SU-DHL-6 (cell line): Measurements from ENCODE around the gene AFF2.

Experiments used
- H2AFZ ChIP-seq: fragments of 200-600 bp; sonication (generic); 2 replicates; pipeline ENCODE4 v1.6.1; 2014; ENCODE audit warnings: low read depth, mild to moderate bottlenecking, moderate library complexity, mixed read lengths, antibody characterized with exemption, low read length; ENCODE audit not compliant: severe bottlenecking
- H3F3A ChIP-seq: fragments of 200-600 bp; shearing (Covaris generic); 2 replicates; pipeline ENCODE4 v1.6.0; 2016; ENCODE audit warnings: antibody characterized with exemption, mild to moderate bottlenecking; ENCODE audit not compliant: insufficient read depth
- H3K27ac ChIP-seq: fragments of 200-600 bp; sonication (generic); 2 replicates; pipeline ENCODE4 v1.5.1; 2016; ENCODE audit warnings: low read depth, mild to moderate bottlenecking, low read length, moderate library complexity, mixed read lengths
- H3K27me3 ChIP-seq: fragments of 200-600 bp; sonication (generic), shearing (Covaris generic); 2 replicates; pipeline ENCODE4 v1.6.0; 2014; ENCODE audit warnings: mild to moderate bottlenecking, low read length
- H3K36me3 ChIP-seq: fragments of 200-600 bp; sonication (generic); 2 replicates; pipeline ENCODE4 v1.6.1; 2014; ENCODE audit warnings: mild to moderate bottlenecking, low read length, mixed read lengths
- H3K4me2 ChIP-seq: fragments of 300-600, 200-600 bp; shearing (Covaris generic), sonication (generic); 2 replicates; pipeline ENCODE4 v1.6.0; 2014; ENCODE audit warnings: low read length, low read depth, mild to moderate bottlenecking; ENCODE audit not compliant: poor library complexity, severe bottlenecking
- H3K4me3 ChIP-seq: fragments of 200-600 bp; sonication (generic); 2 replicates; pipeline ENCODE4 v1.5.1; 2014; ENCODE audit warnings: antibody characterized with exemption, low read length, mild to moderate bottlenecking, mixed read lengths; ENCODE audit not compliant: insufficient read depth, poor library complexity, severe bottlenecking
- H3K79me2 ChIP-seq: fragments of 200-600 bp; sonication (generic); 2 replicates; pipeline ENCODE4 v1.6.1; 2014; ENCODE audit warnings: mild to moderate bottlenecking, low read length, moderate library complexity; ENCODE audit not compliant: insufficient read depth
- H3K9ac ChIP-seq: fragments of 200-600 bp; sonication (generic); 2 replicates; pipeline ENCODE4 v1.7.0; 2014; ENCODE audit warnings: mild to moderate bottlenecking, low read length
- H3K9me2 ChIP-seq: fragments of 200-600 bp; sonication (generic); replicated peaks from 2 replicates; pipeline ENCODE4 v1.6.1; 2014; ENCODE audit warnings: low read length; ENCODE audit not compliant: insufficient read depth
- H3K9me3 ChIP-seq: fragments of 200-600 bp; sonication (generic); 2 replicates; pipeline ENCODE4 v1.6.1; 2014; ENCODE audit warnings: low read length, mixed read lengths; ENCODE audit not compliant: insufficient read depth
- H4K20me1 ChIP-seq: fragments of 200-600 bp; sonication (generic); 2 replicates; pipeline ENCODE4 v1.6.1; 2014; ENCODE audit warnings: low read depth, mild to moderate bottlenecking, antibody characterized with exemption, low read length, moderate library complexity, mixed read lengths
- CTCF ChIP-seq: fragments of 200-600 bp; sonication (generic); IDR thresholded peaks from one replicate; pipeline ENCODE4 v1.5.1; 2017; ENCODE audit warnings: antibody characterized with exemption, mild to moderate bottlenecking, low read length, moderate library complexity; ENCODE audit not compliant: insufficient read depth, poor library complexity, severe bottlenecking
- EZH2phosphoT487 ChIP-seq: fragments of 200-600 bp; sonication (generic), shearing (Covaris generic); conservative IDR thresholded peaks from 2 replicates; pipeline ENCODE4 v1.6.1; 2018; ENCODE audit warnings: mild to moderate bottlenecking, antibody characterized with exemption, low read length, moderate library complexity, mixed read lengths

The AFF2 gene

GRCh38 chrX:148577741-148578140 is 77.3 kb downstream of the AFF2 start:
- Histone ChIP-seq H3K9ac (peak overlapping the region; percentile 32; the same call in 1 of the 2 replicates), H3K4me3 (no peak overlapping the region), H3K36me3 (no peaks in the 10 kb centered on the region), H3K9me3 (no peaks in the 10 kb centered on the region), H3K27ac (peak overlapping the region; percentile 81), H3K27me3 (no peaks in the 10 kb centered on the region), H3K79me2 (peaks cover 88% of the 10 kb centered on the region), H2AFZ (no peak overlapping the region), H4K20me1 (no peaks in the 10 kb centered on the region), H3F3A (peaks cover 42% of the 10 kb centered on the region; the same call in 1 of the 2 replicates), H3K9me2 (no peaks in the 10 kb centered on the region), H3K4me2 (peak overlapping the region; percentile 96)
- TF ChIP-seq EZH2phosphoT487: no peak
- TF ChIP-seq CTCF: no peak

- Histone ChIP-seq H4K20me1 (no peaks in the 10 kb centered on the region), H2AFZ (no peak overlapping the region), H3K9me3 (no peaks in the 10 kb centered on the region), H3K27me3 (no peaks in the 10 kb centered on the region), H3F3A (peaks cover 31% of the 10 kb centered on the region; the same call in 1 of the 2 replicates), H3K9ac (no peak overlapping the region), H3K9me2 (no peaks in the 10 kb centered on the region), H3K36me3 (no peaks in the 10 kb centered on the region), H3K27ac (peak overlapping the region; percentile 81), H3K4me2 (no peak overlapping the region), H3K4me3 (no peak overlapping the region), H3K79me2 (peaks cover 88% of the 10 kb centered on the region)
- no peak for TF ChIP-seq EZH2phosphoT487
- TF ChIP-seq CTCF: no peak
Measured at GRCh38 chrX:148580016-148580415, 79.6 kb downstream of the AFF2 start.

- Histone ChIP-seq H3K79me2 (peaks cover 88% of the 10 kb centered on the region), H3F3A (peaks cover 28% of the 10 kb centered on the region; the same call in 1 of the 2 replicates), H3K9me3 (no peaks in the 10 kb centered on the region), H3K4me3 (no peak overlapping the region), H3K9me2 (no peaks in the 10 kb centered on the region), H2AFZ (no peak overlapping the region), H3K9ac (no peak overlapping the region), H3K27me3 (no peaks in the 10 kb centered on the region), H3K27ac (no peak overlapping the region), H4K20me1 (no peaks in the 10 kb centered on the region), H3K4me2 (no peak overlapping the region), H3K36me3 (no peaks in the 10 kb centered on the region)
- TF ChIP-seq EZH2phosphoT487 (no peak), CTCF (no peak)
Measured at GRCh38 chrX:148582353-148582752, 81.9 kb downstream of the AFF2 start.
